NCI-H226 (cell line): ENCODE measurements around the gene WWOX.
A peak's percentile ranks its signal among the peaks of the same experiment; 100 is the strongest.

Source experiments
- DNase-seq: peaks from one replicate; pipeline ENCODE4 v3.0.0-alpha.2; 2015

WWOX gene

GRCh38 chr16:78106686-78107085 lies 7.2 kb downstream of the WWOX start:
- no peak for DNase-seq

DNA sequence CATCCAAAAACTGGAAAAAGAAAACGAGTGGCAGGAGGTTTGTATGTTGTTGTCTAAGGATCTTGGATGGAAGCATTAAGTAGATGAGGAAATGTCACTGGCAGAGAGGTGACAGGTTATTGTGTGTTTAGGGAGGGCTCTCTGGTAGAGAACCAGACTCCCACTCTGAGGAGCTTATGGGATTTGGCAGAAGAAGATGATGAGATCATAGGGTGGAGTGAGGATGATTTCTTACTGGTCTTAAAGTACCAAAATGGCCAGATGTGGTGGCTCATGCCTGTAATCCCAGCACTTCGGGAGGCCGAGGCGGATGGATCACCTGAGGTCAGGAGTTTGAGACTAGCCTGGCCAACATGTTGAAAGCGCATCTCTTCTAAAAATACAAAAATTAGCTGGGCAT lies 9.0 kb downstream of the WWOX start:
- no peak for DNase-seq

DNA sequence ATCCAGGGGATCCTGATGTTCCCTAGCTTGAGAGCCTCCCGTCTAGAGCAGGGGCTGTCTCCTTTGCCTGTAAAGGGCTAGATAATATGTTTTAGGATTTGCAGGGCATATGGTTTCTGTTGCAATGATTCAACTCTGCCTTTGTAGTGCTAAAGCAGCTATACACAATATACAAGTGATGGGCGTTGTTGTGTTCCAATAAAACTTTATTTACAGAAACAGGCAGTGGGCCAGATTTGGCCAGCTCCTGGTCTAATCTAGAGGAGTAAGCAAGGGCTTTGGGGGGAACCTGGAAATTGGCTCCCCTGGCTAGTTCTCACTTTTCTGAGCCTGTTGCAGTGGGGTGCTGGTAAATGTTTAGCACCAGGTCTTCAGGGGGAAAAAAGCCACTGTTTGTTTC lies 13.8 kb downstream of the WWOX start:
- no peak for DNase-seq

- no peak for DNase-seq
These were observed 16.2 kb downstream of the WWOX start for GRCh38 chr16:78115659-78116058.

DNA sequence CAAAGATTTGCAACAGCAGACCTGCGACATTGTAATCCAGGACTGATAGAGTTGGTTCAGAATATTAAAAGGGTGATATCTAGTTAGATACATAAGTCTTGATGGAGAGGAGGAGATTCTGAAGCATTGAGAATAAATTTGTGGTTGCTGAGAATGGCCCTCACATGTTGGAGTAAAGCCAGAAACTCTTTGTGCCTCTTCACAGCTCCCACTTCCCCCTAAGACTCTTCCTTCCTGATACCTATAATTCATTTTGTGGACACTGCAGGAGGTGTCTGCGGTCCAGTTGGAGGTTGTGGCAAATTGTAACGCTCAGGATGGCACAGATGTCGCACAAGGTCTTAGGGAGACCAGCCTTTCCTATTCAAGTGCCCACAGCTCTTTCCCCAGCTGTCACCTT lies 17.5 kb downstream of the WWOX start:
- no peak for DNase-seq

DNA sequence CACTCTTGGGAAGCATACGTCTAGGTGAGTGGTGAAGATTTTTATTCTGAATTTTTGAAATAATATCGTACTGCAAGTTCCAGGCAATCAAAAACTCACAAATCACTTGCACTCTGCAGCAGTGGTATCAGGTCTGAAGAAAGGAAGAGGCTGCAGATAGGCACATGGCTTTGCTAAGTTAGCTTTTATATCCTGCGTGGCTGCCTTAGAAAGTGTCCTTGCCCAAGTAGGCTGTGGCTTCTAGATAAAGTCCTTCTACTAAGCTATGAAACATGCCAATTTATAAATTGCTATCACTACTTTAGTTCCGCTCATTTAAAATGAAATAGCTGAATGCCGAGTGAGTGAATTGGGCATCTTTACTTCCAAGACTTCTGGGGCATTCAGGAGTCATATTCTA lies 17.9 kb downstream of the WWOX start:
- DNase-seq: no peak

DNA sequence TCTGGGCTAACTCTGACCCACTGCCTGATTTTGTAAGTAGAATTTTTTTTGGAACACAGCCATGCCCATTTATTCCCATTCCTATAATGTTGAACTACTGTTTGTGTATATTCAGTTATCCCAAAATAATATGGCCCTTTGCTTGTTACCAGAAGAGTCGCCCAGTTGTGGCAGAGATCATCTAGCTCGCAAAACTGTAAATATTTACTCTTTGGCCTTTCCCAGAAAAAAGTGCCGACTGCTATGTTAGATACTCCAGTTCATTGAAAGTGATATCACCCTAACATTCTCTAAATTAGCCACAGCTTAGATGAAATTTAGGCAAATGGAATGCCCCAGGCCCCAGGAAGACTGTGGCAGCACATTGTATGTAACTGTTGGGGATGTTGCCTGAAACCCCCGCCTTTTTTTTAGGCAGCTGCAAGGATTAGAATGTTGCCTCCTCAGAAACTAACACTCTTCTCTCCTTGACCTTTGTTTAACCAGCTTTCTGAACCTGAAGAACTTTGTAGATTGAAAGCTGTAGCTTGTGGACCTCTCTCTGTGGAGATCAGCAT lies 19.1 kb downstream of the WWOX start:
- DNase-seq: no peak

DNA sequence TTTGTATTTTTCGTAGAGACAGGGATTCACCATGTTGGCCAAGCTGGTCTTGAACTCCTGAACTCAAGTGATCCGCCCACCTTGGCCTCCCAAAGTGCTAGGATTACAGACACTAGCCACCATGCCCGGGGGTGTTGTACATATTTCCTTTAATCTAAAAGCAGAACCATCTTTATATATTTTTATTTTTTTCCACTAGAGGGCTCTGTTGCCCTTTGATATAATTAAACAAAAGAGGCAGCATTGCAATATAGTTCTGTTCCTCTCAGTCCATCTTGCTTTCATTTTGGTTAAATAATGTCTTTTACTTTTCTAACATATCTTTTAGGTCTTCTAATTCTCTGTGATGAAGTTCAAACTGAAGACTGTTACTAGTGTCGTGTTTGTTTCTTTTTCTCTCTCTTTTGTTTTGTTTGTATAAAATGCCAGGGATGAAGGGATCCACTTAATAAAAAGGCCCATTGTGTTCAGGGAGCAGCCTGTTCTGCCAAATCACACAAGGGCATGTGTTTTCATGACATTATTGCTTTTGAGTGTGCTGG lies 23.4 kb downstream of the WWOX start:
- peak; percentile 45 for DNase-seq

GRCh38 chr16:78125112-78125844 lies 25.8 kb downstream of the WWOX start:
- DNase-seq: no peak

DNA sequence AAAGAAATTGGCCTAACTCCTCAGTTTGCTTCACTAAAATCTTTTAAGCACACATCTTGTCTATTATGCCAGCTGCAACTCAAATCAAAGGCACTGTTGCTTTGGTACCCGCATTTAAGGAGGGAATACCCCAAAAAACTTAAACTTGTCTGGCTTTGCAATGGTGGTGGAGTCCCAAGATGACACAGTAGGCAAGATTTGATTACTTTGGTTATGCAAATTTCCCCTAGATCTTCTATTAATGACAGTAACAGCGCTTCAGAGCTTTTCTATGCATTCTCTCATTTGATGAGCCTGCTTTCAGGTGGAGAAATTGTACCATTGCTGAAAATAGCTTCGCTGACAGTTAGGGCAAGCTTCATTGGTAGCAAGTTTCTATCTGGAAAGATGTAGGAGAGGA lies 27.2 kb downstream of the WWOX start:
- no peak for DNase-seq

- DNase-seq: no peak
These were observed 27.7 kb downstream of the WWOX start for GRCh38 chr16:78127130-78127529.

- DNase-seq: no peak
These were observed 29.5 kb downstream of the WWOX start for GRCh38 chr16:78128913-78129312.

GRCh38 chr16:78129349-78129748 lies 29.9 kb downstream of the WWOX start:
- DNase-seq: no peak

- no peak for DNase-seq
These were observed 30.7 kb downstream of the WWOX start for GRCh38 chr16:78130083-78130608.

- no peak for DNase-seq
These were observed 31.5 kb downstream of the WWOX start for GRCh38 chr16:78130950-78131349.

GRCh38 chr16:78133919-78134318 lies 34.5 kb downstream of the WWOX start:
- no peak for DNase-seq

GRCh38 chr16:78134944-78135619 lies 35.6 kb downstream of the WWOX start:
- DNase-seq: no peak

DNA sequence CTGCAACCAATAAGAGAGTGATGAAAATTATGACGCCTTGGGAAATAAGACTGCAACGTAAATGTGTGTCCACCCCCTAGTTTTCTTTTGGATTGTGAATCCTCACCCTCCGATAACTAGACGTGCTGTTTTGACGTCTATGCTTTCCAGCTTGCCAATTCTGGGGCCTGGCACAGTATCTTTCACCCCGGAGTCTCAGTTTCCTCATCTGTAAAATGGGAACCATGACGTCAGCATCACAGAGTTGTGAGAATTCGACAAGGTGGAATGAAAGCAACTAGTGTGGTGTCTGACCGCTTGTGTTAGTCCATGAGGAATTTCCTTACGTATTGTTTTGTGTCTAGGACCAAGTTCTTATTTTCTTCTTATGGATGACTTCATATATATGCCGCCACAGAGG lies 37.7 kb downstream of the WWOX start:
- no peak for DNase-seq

GRCh38 chr16:78137782-78138616 lies 38.5 kb downstream of the WWOX start:
- DNase-seq: no peak

DNA sequence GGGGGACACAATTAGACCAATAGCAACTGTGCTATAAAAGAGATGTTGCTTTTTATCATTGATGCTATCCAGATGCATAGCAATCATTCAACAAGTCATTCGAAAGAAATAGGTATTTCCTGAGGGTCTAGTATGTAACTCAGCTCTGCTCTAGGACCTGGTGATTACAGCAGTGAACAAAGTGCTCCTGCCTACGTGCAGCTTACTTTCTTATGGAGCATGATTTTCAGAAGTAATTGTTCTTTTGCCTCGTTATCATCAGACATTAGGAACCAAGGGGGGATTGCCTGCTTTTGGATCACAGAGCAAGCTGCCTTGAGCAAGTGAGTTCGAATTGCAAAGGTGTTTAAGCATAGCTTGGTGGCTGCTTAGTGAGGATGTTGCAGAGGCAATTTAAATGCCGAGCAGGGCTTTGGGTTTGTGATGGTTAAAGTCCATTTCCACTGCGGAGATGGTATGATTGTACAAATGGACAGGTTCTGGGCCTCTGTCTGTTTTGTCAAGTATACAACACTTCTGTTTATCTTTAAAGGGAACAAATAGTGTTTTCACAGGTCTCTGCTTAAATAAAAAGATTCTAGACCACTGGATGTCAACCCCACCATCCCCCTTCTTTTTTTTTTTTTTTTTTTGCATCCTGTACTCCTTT lies 41.5 kb downstream of the WWOX start:
- no peak for DNase-seq

GRCh38 chr16:78142788-78143187 lies 43.3 kb downstream of the WWOX start:
- DNase-seq: no peak

DNA sequence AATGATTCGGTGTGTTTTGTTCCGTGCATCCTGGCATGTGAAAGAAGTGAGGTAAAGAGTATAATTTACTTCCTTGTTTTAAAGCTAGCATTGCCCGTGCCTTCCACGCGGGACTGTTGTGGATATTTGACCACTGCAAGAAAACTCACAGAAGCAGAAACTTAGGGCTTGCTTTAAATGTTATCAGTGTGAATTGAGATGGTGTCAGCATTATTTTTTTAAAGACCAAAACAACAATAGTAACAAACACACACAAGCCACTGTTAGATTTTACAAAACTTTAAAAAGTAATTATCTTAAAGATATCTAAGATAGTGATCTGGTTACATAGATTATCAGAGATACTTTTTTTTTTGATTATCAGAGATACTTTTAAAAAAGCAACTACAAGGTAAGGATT lies 47.4 kb downstream of the WWOX start:
- no peak for DNase-seq
